Breast epithelium (tissue), 4 donors: ENCODE data around the gene FAM83F. TPM values are rescaled to one million over a fixed set of nuclear protein-coding genes. Genes with fewer than 3 reads are reported as not detected.

ENCODE experiments used
- DNase-seq, 2 donors: peaks; one replicate each; pipeline ENCODE4 v3.0.0-alpha.2; 2019; ENCODE audit warnings: low spot score in 2 of 2
- H3K27ac ChIP-seq, 2 donors: fragments of 200-600 bp; sonication (generic) in 1 of 2; one replicate each; pipeline ENCODE4 v1.5.1; 2016 to 2019; ENCODE audit warnings: mild to moderate bottlenecking in 1 of 2
- H3K27me3 ChIP-seq, 2 donors: fragments of 200-600 bp; sonication (generic) in 1 of 2; one replicate each; pipeline versions ENCODE4 v1.5.1 to v1.6.0; 2017 to 2019; ENCODE audit warnings: control low read depth in 1 of 2, mild to moderate bottlenecking in 1 of 2
- H3K36me3 ChIP-seq: fragments of 200-600 bp; one replicate; pipeline ENCODE4 v1.5.1; 2019
- H3K4me1 ChIP-seq, 2 donors: fragments of 200-600 bp; sonication (generic); one replicate each; pipeline ENCODE4 v1.5.1; 2016 to 2019; ENCODE audit warnings: control low read depth in 1 of 2
- H3K4me3 ChIP-seq, 3 donors: fragments of 200-600 bp; sonication (generic); 1 replicate in 2 of 3; 2 replicates in 1 of 3; pipeline ENCODE4 v1.5.1; 2016 to 2019; ENCODE audit warnings: mild to moderate bottlenecking in 3 of 3, moderate library complexity in 2 of 3
- H3K9me3 ChIP-seq, 2 donors: fragments of 200-600 bp; sonication (generic) in 1 of 2; one replicate each; pipeline ENCODE4 v1.5.1; 2016 to 2019; ENCODE audit warnings: control low read depth in 1 of 2
- CTCF ChIP-seq, 3 donors: fragments of 450-650 bp; IDR thresholded peaks; one replicate each; pipeline ENCODE4 v1.5.1; 2016 to 2017; ENCODE audit warnings: antibody characterized with exemption in 3 of 3, mild to moderate bottlenecking in 3 of 3, moderate library complexity in 3 of 3
- POLR2A ChIP-seq: fragments of 450-650 bp; IDR thresholded peaks from one replicate; pipeline ENCODE4 v1.6.1; 2016; ENCODE audit warnings: antibody characterized with exemption, mild to moderate bottlenecking, moderate library complexity
- POLR2AphosphoS5 ChIP-seq, 3 donors: sonication (generic); formaldehyde crosslinking; IDR thresholded peaks; one replicate each; pipeline ENCODE4 v1.6.1; 2017; ENCODE audit warnings: antibody characterized with exemption in 3 of 3
- intact Hi-C: fragments of 100-400 bp; cut with DNase I; formaldehyde crosslinking; loops from one replicate; pipeline ENCODE4 v1.15.1; 2023; ENCODE audit warnings: low total_unique reads
- total RNA-seq, 3 donors: library from RNA; depleted of rRNA; stranded (reverse); fragments of >200 nt; gene quantifications; one replicate each; pipeline ENCODE4 v1.1.0, GENCODE V29; 2016

FAM83F gene
- total RNA-seq, 3 donors from 2014 or later = 4.5 to 15.5 (median 7.5) TPM

- no peaks in the 10 kb centered on the region for H3K36me3 ChIP-seq
- intact Hi-C loops = no loop called here
- H3K9me3 ChIP-seq = no peaks in the 10 kb centered on the region
- peak overlapping the region in 1 of 2 donors; percentile 46 for H3K27ac ChIP-seq
- no peaks in the 10 kb centered on the region for H3K27me3 ChIP-seq
- H3K4me3 ChIP-seq = no peak overlapping the region
- peaks cover 0 to 13% of the 10 kb centered on the region in 2 donors for H3K4me1 ChIP-seq
- DNase-seq = no peak
- TF ChIP-seq POLR2A (no peak), CTCF (IDR thresholded peaks at IDR 0.05) (no peak), POLR2AphosphoS5 (IDR thresholded peaks at IDR 0.05) (no peak)
Measured at GRCh38 chr22:40010746-40011145, 16.0 kb downstream of the FAM83F start.

- intact Hi-C loops = no loop called here
- H3K4me1 ChIP-seq = peaks cover 0 to 5% of the 10 kb centered on the region in 2 donors
- H3K27me3 ChIP-seq = no peaks in the 10 kb centered on the region
- no peaks in the 10 kb centered on the region for H3K9me3 ChIP-seq
- TF ChIP-seq CTCF (IDR thresholded peaks at IDR 0.05) (no peak), POLR2A (no peak), POLR2AphosphoS5 (IDR thresholded peaks at IDR 0.05) (no peak)
- peak overlapping the region; percentile 46 to 64 for H3K27ac ChIP-seq
- no peaks in the 10 kb centered on the region for H3K36me3 ChIP-seq
- no peak overlapping the region for H3K4me3 ChIP-seq
- DNase-seq = no peak
Measured at GRCh38 chr22:40014667-40015248, 20.0 kb downstream of the FAM83F start.

- Histone ChIP-seq H3K36me3 (no peaks in the 10 kb centered on the region), H3K4me3 (no peak overlapping the region), H3K4me1 (peaks cover 0 to 5% of the 10 kb centered on the region in 2 donors), H3K9me3 (no peaks in the 10 kb centered on the region), H3K27me3 (no peaks in the 10 kb centered on the region), H3K27ac (peak overlapping the region; percentile 46 to 64)
- intact Hi-C loops = no loop called here
- no peak for TF ChIP-seq POLR2A
- no peak for TF ChIP-seq CTCF (IDR thresholded peaks at IDR 0.05)
- no peak for DNase-seq
Measured at GRCh38 chr22:40015358-40015976, 20.7 kb downstream of the FAM83F start.

GRCh38 chr22:40018051-40018450, 23.3 kb downstream of the FAM83F start:
- no peak for TF ChIP-seq POLR2AphosphoS5 (IDR thresholded peaks at IDR 0.05)
- no peak overlapping the region for H3K27ac ChIP-seq
- DNase-seq = no peak
- no peaks in the 10 kb centered on the region for H3K27me3 ChIP-seq
- intact Hi-C loops = no loop called here
- peaks cover 0 to 5% of the 10 kb centered on the region in 2 donors for H3K4me1 ChIP-seq
- no peaks in the 10 kb centered on the region for H3K36me3 ChIP-seq
- H3K4me3 ChIP-seq = no peak overlapping the region
- no peaks in the 10 kb centered on the region for H3K9me3 ChIP-seq

GRCh38 chr22:40019100-40019499, 24.3 kb downstream of the FAM83F start:
- Histone ChIP-seq H3K27me3 (no peaks in the 10 kb centered on the region), H3K4me1 (peaks cover 0 to 5% of the 10 kb centered on the region in 2 donors), H3K27ac (no peak overlapping the region), H3K9me3 (no peaks in the 10 kb centered on the region), H3K36me3 (no peaks in the 10 kb centered on the region), H3K4me3 (no peak overlapping the region)
- no peak for DNase-seq
- intact Hi-C loops = no loop called here
- TF ChIP-seq POLR2AphosphoS5 (IDR thresholded peaks at IDR 0.05) = no peak
- TF ChIP-seq POLR2A = no peak

GRCh38 chr22:40020956-40021355, 26.2 kb downstream of the FAM83F start:
- Histone ChIP-seq H3K27me3 (no peaks in the 10 kb centered on the region), H3K9me3 (no peaks in the 10 kb centered on the region), H3K27ac (peak overlapping the region; percentile 28 to 50), H3K4me3 (no peak overlapping the region), H3K36me3 (no peaks in the 10 kb centered on the region), H3K4me1 (peaks cover 0 to 4% of the 10 kb centered on the region in 2 donors)
- no peak for DNase-seq
- intact Hi-C loops = loop anchor here (10.0 kb wide), 1 partner anchor 486 kb away; the partner anchor contains the start of gene RPS19BP1
- no peak for TF ChIP-seq POLR2AphosphoS5 (IDR thresholded peaks at IDR 0.05)
- no peak for TF ChIP-seq POLR2A
- no peak for TF ChIP-seq CTCF (IDR thresholded peaks at IDR 0.05)
